Measurements from ENCODE around the gene SLC7A14.

SLC7A14 gene

GRCh38 chr3:170467571-170468147 is 118.2 kb downstream of the SLC7A14 start:
- DNase-seq = no peak

DNA sequence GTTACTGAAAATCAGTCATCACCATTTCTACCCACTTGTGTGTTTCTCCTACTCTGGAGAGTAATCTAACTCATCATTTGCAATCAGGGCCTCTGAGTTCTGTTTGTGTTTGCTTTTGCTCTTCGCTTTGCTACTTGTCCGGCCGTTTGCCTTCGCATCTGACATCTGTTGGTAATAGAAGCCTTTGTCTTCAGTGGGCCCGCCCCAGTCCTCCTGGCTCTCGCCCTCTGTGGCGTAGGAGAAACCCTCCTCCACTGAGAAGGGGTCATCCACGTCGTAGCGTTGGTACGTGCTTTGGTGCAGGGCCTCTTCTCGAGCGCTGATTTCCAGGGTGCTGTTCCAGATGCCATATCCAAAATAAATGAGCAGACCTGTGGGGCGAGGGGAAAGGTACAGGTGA is 118.9 kb downstream of the SLC7A14 start:
- DNase-seq = no peak

- DNase-seq = no peak
Measured at GRCh38 chr3:170465955-170466354, 119.9 kb downstream of the SLC7A14 start.

- no peak for DNase-seq
Measured at GRCh38 chr3:170463011-170463410, 122.9 kb downstream of the SLC7A14 start.

DNA sequence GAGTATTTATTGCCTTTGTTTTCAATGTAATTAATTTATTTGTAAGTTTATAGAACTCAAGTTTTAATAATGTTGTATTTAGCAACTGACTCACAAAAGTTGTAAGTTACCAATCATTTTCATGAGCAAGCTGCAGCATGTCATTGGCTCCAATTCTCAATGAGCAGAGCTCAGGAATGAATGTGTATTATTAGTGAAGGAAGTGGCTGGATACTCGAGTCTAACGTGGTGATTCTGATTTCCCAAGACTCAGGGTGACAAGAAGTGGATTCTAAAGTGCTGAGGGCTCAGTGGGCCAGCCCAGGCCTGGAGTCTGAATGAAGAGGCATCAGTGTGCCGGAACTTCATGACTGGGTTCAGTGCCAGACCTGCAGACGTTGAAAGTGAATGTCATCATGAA is 127.6 kb downstream of the SLC7A14 start:
- DNase-seq = no peak

DNA sequence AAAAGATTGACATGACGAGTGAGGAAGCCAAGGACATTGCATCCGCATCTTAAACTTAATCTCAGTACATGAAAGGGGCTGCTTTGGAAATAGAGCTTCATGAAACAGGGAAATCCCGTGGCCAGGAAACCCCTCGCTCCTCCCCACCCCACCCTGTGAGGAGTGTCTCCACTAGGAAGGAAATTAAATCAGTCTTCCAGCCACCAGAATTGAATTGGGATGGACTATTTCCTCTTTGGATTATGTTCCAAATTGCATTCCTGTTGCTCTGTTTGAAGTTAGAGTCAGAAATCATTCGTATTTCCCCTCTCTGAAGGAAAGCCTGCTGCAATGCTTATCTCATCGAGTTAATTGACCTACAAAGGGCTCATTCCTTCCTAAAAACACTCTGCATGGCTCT is 131.4 kb downstream of the SLC7A14 start:
- DNase-seq = no peak

DNA sequence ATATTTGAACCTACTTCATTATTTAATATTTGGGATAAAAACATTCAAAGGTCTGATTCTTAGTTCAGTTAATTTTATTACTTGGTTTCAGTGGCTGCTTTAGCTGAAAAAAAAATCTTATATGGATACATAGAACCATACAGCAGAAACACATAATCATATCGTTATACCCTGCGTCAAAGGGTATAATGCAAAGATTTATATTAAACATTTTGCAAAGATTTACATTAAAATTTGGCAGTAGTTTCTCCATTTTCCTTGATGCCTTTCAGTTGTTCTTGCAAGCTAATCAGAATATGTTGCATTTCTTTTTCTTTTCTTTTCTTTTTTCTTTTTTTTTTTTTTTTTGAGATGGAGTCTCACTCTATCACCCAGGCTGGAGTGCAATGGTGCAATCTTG is 135.8 kb downstream of the SLC7A14 start:
- no peak for DNase-seq

GRCh38 chr3:170448584-170448983 is 137.3 kb downstream of the SLC7A14 start:
- DNase-seq = no peak

DNA sequence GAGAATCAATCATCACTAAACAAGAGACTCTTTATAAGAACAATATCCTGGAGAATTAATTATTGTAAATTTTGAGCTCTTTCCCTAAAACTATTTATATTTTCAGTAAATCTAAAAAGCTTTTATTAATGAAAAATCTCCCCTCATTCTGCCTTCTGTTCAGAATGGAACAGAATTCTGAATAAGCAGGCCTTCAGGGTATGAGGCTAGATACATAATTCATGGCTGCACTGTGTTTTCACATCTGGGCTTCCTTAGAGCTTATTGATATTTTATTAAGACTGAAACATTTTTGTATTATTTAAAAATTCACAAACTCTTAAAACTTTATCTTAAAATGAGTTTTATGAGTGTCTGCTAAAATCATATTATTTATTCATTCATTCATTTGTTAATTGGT is 142.4 kb downstream of the SLC7A14 start:
- DNase-seq = no peak

- DNase-seq = no peak
Measured at GRCh38 chr3:170442947-170443346, 142.9 kb downstream of the SLC7A14 start.

- no peak for DNase-seq
Measured at GRCh38 chr3:170441412-170441811, 144.5 kb downstream of the SLC7A14 start.

DNA sequence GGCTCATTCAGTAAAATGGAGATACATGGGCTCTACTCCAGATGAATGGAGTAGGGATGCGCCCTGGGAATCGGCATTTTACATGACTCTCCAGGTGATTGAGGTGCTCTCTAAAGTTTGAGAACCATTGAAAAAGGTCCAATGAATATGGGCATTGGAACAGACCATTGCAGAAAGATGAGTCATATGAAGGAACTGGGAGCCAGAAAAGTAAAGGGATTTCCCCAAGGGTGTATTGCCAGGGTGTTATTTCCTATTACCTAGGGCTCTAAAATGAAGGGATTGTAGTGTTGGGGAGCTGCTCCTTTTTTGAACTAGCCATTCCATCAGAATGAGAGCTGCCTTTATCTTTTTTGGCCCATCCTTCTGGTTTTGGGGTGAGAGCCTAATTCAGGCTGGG is 145.5 kb downstream of the SLC7A14 start:
- no peak for DNase-seq

DNA sequence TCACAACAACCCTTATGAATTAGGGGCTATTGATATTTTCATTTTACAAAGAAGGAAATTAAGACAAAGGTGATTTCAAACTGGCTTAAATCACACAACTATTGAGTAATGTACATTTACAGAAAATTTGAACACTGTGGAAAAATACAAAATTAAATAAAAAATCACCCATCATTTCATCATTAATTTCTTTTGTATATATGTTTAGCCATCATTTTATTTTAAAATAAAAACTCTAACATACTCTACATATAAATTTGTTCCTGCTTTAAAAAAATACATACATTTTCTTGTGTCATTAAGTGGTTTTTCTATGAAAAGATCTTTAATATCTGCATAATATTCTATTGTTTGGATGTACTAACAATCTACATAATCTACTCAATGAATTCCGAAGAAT is 147.0 kb downstream of the SLC7A14 start:
- DNase-seq = no peak

DNA sequence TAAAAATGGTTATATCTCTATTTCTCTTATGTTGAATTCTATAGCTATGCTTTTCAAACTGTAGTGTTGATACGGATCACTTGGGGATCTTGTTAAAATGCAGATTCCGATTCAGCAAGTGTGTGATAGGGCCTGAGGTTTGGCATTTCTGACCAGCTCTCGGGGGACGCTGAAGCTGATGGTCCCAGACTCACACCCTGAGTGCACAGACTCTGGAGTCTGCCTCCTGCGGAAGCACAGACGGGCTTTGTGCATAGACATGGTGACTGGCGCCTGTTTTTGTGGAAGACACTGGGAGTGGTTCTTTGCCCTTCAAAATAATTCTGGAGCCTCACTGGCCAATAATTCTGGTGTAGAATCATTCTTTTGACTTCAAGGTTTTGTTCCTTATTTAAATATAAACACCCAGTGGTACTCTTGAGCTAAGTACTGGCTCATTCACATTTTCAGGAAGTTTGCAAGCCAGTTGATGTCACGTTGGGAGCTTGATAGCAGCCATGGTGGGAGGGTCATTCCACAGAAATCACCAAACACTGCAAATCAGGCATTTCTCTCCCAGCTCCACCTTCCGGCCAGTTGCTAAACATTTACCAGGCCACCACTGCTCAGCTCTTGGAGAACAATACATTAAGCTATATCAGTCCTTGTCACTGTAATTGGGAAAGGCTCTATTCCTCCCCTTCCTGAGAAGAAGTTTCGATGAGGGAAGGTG is 148.0 kb downstream of the SLC7A14 start:
- no peak for DNase-seq

DNA sequence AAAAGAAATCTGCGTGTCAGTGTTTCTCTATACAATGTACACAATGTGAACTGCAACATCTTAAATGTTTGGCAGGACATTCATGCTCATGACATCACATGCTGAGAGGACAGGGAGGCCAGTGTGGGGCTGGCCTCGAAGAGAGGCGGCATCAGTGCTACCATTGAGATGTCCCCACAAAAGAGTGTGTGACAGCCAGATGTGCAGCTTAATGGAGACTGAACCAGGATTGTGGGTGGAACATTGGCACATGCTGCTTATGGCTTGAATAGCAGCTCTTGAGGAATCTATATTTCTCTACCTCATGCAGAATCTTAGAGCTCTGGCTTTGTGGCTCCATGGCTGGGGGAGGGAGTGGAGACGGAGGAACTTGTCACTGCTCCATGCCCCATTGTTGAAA is 148.7 kb downstream of the SLC7A14 start:
- no peak for DNase-seq

DNA sequence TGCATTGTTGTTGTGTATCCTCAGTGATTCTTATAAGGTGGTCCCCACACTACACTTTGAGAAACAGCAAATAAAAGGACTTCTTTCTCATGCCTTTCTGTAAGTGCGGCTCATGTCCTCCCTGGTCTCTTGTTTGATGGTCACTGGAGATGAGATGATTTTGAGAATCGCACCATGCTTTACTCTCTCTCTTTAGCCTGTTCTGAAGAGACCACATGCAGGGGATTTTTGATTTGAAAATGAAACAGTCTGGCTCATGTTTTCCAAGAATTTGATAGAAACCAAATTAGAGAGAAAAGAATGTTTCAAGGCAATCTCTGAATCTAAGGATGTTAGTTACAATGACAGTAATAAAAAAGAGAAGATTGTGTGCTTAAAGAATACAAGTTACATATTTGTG is 149.2 kb downstream of the SLC7A14 start:
- DNase-seq = no peak

GRCh38 chr3:170432416-170432815 is 153.5 kb downstream of the SLC7A14 start:
- no peak for DNase-seq

- no peak for DNase-seq
Measured at GRCh38 chr3:170431054-170431453, 154.8 kb downstream of the SLC7A14 start.

DNA sequence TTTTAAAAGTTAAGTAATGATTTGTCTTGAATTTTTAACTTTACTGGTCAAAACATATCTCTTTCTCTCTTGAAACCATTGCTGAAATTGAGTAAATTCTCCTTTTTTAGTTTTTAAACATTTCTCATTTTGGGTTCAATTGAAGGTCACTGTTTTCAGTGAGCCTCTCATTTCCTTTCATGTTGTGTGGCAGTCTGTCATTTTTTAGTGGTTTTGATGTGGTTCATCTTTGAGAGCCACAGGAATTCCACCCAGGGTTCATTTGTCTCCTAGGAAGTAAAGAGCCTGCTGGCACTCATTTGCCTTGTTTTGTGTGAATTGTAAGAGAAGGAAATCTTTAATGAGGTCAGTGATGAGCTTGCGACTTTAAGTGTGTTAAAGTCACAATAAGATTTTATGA is 156.8 kb downstream of the SLC7A14 start:
- no peak for DNase-seq

- no peak for DNase-seq
Measured at GRCh38 chr3:170428095-170428494, 157.8 kb downstream of the SLC7A14 start.

DNA sequence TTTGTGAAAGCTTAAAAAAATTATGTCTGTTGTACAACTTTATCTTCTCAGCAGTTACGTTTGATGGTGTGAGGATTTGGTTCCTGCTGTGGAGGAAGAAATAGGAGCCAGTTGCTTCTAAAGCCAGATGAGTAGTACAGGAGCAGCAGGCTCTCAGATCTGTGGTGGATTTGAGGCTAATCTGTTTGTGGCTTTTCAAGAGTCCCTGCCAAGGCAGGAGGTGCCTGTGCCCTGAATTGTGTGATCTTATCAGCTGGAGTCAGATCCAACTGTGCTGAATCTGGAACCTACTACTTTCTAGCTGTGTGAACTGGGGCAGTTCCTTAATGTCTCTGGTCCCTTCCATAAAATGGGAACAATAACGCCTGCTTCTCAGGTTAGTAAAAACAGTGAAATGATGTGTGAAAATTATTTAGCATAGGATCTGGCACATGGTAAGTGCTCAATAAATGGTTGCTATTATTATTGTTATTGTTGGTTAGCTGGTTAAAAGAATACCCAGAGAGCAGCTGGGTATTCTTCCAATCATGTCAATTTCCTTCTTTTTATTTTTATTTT is 159.6 kb downstream of the SLC7A14 start:
- no peak for DNase-seq

- no peak for DNase-seq
Measured at GRCh38 chr3:170425491-170426239, 160.2 kb downstream of the SLC7A14 start.

- DNase-seq = no peak
Measured at GRCh38 chr3:170424879-170425278, 161.0 kb downstream of the SLC7A14 start.

DNA sequence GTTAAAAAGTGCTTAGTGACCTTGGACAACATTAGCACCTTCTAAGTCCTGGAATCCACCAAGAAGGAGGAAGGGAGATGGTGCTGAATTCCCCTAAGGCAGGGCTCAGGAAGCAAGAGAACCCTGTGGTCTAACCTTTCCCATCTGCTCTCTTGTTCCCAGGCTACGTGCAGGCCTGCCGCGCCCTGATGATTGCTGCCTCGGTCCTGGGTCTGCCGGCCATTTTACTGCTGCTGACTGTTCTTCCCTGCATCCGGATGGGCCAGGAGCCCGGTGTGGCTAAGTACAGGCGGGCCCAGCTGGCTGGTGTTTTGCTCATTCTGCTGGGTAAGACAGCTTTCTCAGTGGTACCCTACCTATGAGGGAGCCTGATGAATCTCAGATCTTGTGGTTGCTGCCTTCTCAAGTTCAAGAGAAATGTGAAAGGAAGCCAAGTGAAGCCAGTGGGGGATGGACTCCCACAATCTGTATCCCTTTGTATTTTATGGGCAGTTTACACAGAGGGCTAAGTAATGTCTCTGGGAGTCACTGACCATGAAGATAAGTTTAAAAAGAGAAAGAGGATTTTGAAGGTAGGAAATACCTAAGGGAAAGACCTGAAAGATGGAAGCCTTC is 162.8 kb downstream of the SLC7A14 start:
- DNase-seq = no peak
